Peyer's patch (tissue), 4 donors: ENCODE results near the gene RENBP. TPM values are rescaled to one million over a fixed set of nuclear protein-coding genes. Genes with fewer than 3 reads are reported as not detected.

Experiments
- DNase-seq, 3 donors: peaks; one replicate each; pipeline ENCODE4 v3.0.0-alpha.2; 2017 to 2019
- H3K27ac ChIP-seq, 4 donors: fragments of 200-600 bp; sonication (generic); one replicate each; pipeline ENCODE4 v1.5.1; 2016 to 2019
- H3K27me3 ChIP-seq, 2 donors: fragments of 200-600 bp; sonication (generic); one replicate each; pipeline ENCODE4 v1.5.1; 2019
- H3K36me3 ChIP-seq, 3 donors: fragments of 200-600 bp; sonication (generic); one replicate each; pipeline ENCODE4 v1.5.1; 2016 to 2019
- H3K4me1 ChIP-seq, 4 donors: fragments of 200-600 bp; sonication (generic); one replicate each; pipeline ENCODE4 v1.5.1; 2016 to 2019
- H3K4me3 ChIP-seq, 4 donors: fragments of 200-600 bp; sonication (generic); 1 replicate in 3 of 4; 2 replicates in 1 of 4; pipeline ENCODE4 v1.5.1; 2016 to 2019; ENCODE audit warnings: mild to moderate bottlenecking in 1 of 4
- H3K9me3 ChIP-seq, 4 donors: fragments of 200-600 bp; sonication (generic); one replicate each; pipeline ENCODE4 v1.5.1; 2016 to 2019; ENCODE audit warnings: mild to moderate bottlenecking in 1 of 4
- CTCF ChIP-seq, 6 experiments: fragments of 450-650 bp in 4 of 6; fragments of 200-600 bp in 2 of 6; sonication (generic) in 1 of 6; IDR thresholded peaks; one replicate each; pipeline ENCODE4 v1.5.1; 2017 to 2019; ENCODE audit warnings: antibody characterized with exemption in 6 of 6, mild to moderate bottlenecking in 3 of 6, moderate library complexity in 1 of 6
- POLR2A ChIP-seq, 2 donors: fragments of 450-650 bp; IDR thresholded peaks; one replicate each; pipeline ENCODE4 v1.5.1; 2017; ENCODE audit warnings: antibody characterized with exemption in 2 of 2, mild to moderate bottlenecking in 2 of 2, moderate library complexity in 2 of 2
- total RNA-seq, 4 donors: library from RNA; depleted of rRNA; stranded (reverse); fragments of >200 nt; gene quantifications; one replicate each; pipeline ENCODE4 v1.1.0, GENCODE V29; 2016

Gene RENBP
- total RNA-seq, 4 donors from 2014 or later: 4.9 to 13.3 (median 9.4) TPM

- Histone ChIP-seq H3K4me1 (no peaks in the 10 kb centered on the region), H3K4me3 (no peak overlapping the region), H3K27ac (no peak overlapping the region), H3K9me3 (no peaks in the 10 kb centered on the region), H3K27me3 (no peaks in the 10 kb centered on the region), H3K36me3 (no peaks in the 10 kb centered on the region)
- DNase-seq: no peak
- no peak for TF ChIP-seq POLR2A (IDR thresholded peaks at IDR 0.05)
- no peak for TF ChIP-seq CTCF (IDR thresholded peaks at IDR 0.05)
Observed at GRCh38 chrX:153897899-153898298, 46.5 kb downstream of the RENBP start.

DNA sequence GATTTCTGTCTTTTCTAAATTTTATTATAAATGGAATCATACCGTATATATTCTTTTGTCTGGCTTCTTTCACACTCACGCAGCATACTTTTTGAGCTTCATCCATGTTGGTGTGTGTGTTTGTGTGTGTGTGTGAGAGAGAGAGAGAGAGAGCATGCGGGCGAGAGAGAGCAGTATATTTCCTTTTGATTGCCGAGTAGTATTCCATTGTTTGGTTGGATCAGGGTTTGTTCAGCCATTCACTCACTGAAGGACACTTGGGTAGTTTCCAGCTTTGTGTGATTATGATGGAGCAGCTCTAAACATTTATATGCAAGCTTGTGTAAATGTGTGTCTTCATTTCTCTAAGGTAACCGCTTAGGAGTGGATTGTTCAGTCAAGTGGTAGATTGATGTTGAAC is 55.3 kb downstream of the RENBP start:
- Histone ChIP-seq H3K27me3 (no peaks in the 10 kb centered on the region), H3K4me1 (peaks cover 0 to 6% (median 0%) of the 10 kb centered on the region in 4 donors), H3K27ac (no peak overlapping the region), H3K36me3 (no peaks in the 10 kb centered on the region), H3K4me3 (no peak overlapping the region), H3K9me3 (peaks cover 0 to 3% (median 0%) of the 10 kb centered on the region in 4 donors)
- no peak for TF ChIP-seq POLR2A (IDR thresholded peaks at IDR 0.05)
- DNase-seq: no peak

GRCh38 chrX:153888344-153888743 is 56.1 kb downstream of the RENBP start:
- DNase-seq: peak in 1 of 3 donors; percentile 41
- Histone ChIP-seq H3K27me3 (no peaks in the 10 kb centered on the region), H3K4me3 (no peak overlapping the region)

GRCh38 chrX:153887385-153887784 is 57.1 kb downstream of the RENBP start:
- no peak overlapping the region for H3K27ac ChIP-seq
- no peak for DNase-seq
- no peak for TF ChIP-seq POLR2A (IDR thresholded peaks at IDR 0.05)
- no peak for TF ChIP-seq CTCF (IDR thresholded peaks at IDR 0.05)
- peaks cover 0 to 6% (median 0%) of the 10 kb centered on the region in 4 donors for H3K4me1 ChIP-seq
- H3K9me3 ChIP-seq: peaks cover 0 to 3% (median 0%) of the 10 kb centered on the region in 4 donors
- H3K36me3 ChIP-seq: no peaks in the 10 kb centered on the region
- no peaks in the 10 kb centered on the region for H3K27me3 ChIP-seq
- H3K4me3 ChIP-seq: no peak overlapping the region

More at GRCh38 chrX:153888344-153888743, 56.1 kb downstream of the RENBP start:
- peaks cover 0 to 3% (median 0%) of the 10 kb centered on the region in 4 donors for H3K9me3 ChIP-seq
- no peaks in the 10 kb centered on the region for H3K36me3 ChIP-seq
- H3K27ac ChIP-seq: no peak overlapping the region
- peaks cover 0 to 6% (median 0%) of the 10 kb centered on the region in 4 donors for H3K4me1 ChIP-seq
- TF ChIP-seq POLR2A (IDR thresholded peaks at IDR 0.05): no peak
- no peak for TF ChIP-seq CTCF (IDR thresholded peaks at IDR 0.05)

DNA sequence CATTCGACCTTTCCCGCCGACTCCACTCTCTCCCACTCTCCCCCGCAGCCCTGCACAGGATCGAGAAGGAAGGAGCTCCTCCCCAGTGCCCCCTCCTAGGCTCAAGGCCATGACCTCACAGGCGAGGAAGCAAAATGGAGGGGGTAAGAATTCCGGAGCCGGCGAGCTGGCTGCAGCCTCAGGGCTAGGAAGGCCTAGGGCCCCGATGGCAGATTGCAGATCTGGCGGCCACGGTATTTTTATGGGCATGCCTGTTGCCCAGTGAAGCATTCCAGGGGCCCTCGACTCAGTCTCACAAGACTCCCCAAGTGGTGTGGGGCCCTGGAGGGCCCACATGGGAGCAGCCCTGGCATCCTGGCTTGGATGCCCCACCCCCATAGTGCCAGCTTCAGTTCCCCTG is 57.5 kb downstream of the RENBP start:
- Histone ChIP-seq H3K27ac (no peak overlapping the region), H3K4me1 (peaks cover 0 to 6% (median 0%) of the 10 kb centered on the region in 4 donors), H3K36me3 (no peaks in the 10 kb centered on the region), H3K9me3 (peaks cover 0 to 3% (median 0%) of the 10 kb centered on the region in 4 donors), H3K27me3 (no peaks in the 10 kb centered on the region), H3K4me3 (no peak overlapping the region)
- no peak for TF ChIP-seq POLR2A (IDR thresholded peaks at IDR 0.05)
- no peak for TF ChIP-seq CTCF (IDR thresholded peaks at IDR 0.05)
- no peak for DNase-seq

DNA sequence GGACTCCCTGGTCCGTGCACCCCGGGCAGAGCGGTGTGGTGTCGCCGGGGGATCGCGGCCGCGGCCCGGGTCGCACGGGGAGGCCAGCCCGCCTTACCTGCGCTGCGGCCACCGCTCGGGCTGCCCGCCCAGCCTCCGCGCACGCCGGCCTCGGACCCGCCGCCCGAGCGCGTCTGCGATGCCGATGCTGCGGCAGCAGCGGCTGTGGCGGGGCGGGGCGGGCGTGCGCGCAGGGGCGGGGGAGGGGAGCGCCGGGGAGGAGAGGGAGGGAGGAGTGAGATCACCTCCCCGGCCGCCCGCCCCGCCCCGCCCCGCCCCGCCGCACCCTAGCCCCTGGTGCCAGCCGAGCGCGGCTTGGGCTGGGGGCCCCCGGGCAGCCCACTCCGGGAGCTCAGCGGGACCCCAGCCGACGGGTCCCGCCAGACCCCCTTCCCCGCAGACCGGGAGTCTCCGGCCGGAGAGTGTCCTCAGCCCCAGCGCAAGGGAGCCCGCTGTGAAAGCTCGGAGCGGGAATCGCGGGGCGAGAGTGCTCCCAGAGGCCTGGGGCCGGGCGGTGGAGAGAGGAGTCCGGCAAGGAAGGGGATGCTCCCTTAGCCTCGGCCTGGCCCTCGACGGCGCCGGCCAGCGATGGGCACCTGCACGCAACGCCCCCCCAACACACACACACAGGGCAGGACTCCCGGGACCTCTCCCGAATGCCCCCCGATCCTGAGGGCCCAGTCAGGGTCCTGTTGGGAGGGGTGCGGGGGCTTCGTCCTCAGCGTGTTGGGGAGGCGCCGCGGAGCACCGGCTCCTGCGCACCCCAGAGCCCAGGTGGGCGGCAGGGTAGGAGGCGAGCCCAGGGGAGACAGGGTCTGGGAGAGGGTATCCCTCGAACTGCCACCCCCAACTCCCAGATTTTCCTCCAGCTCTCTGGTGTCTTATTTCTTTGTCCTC is 58.2 kb downstream of the RENBP start, which contains the start of gene L1CAM:
Gene L1CAM, minus strand, starts transcription at position 206 of the 936 bp plus-strand sequence. CDS start 10,337 bp downstream, outside the sequence.
- Histone ChIP-seq H3K4me3 (peak within 1 kb of the TSS in 2 of 4 donors; percentile 28 to 32), H3K4me1 (peaks cover 0 to 6% (median 0%) of the 10 kb centered on the region in 4 donors), H3K27ac (no peak within 1 kb of the TSS)

More for the DNA sequence above, 58.2 kb downstream of the RENBP start, which contains the start of gene L1CAM:
- DNase-seq: no peak
- Histone ChIP-seq H3K36me3 (no peaks in the 10 kb centered on the region), H3K9me3 (peaks cover 0 to 3% (median 0%) of the 10 kb centered on the region in 4 donors), H3K27me3 (no peaks in the 10 kb centered on the region)
- TF ChIP-seq CTCF (IDR thresholded peaks at IDR 0.05): no peak
- no peak for TF ChIP-seq POLR2A (IDR thresholded peaks at IDR 0.05)
